Measurements from ENCODE around the gene SRPRB.

SRPRB gene

DNA sequence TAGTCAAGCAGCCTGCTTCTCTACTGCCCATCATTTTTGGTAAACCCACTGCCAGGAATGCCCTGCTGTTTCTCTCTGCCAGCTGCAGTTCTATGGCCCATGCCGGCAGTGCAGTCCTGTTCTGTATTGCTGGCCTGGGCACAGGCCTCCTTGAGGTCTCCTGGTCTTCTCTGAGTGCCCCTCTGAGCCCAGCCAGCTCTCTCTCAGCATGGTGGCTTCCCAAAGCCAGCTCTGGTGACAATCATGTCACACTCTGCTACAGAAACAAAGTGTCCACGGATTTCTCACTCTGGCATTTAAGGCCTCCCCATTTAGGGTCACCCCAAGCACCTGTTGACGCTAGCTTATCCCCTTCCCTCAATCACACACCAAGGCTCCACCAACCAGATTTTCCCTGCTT lies 24.5 kb downstream of the SRPRB start:
- H3K27me3 ChIP-seq (ENCODE audit: low read depth, low read length) = no peaks in the 10 kb centered on the region
- no peak overlapping the region for H3K27ac ChIP-seq (ENCODE audit: low read length)
- H3K9me3 ChIP-seq (ENCODE audit: control insufficient read depth in 1 of 2, low read length in 2 of 2) = no peaks in the 10 kb centered on the region
- H3K36me3 ChIP-seq (ENCODE audit: control insufficient read depth in 1 of 2, insufficient read depth in 2 of 2, low read length in 2 of 2) = peaks cover 0 to 5% of the 10 kb centered on the region in 2 donors
- H3K4me1 ChIP-seq (ENCODE audit: control insufficient read depth in 1 of 2, insufficient read depth in 2 of 2, low read length in 2 of 2) = no peaks in the 10 kb centered on the region
- H3K4me3 ChIP-seq (ENCODE audit: low read depth in 1 of 2, low read length in 2 of 2) = no peak overlapping the region

DNA sequence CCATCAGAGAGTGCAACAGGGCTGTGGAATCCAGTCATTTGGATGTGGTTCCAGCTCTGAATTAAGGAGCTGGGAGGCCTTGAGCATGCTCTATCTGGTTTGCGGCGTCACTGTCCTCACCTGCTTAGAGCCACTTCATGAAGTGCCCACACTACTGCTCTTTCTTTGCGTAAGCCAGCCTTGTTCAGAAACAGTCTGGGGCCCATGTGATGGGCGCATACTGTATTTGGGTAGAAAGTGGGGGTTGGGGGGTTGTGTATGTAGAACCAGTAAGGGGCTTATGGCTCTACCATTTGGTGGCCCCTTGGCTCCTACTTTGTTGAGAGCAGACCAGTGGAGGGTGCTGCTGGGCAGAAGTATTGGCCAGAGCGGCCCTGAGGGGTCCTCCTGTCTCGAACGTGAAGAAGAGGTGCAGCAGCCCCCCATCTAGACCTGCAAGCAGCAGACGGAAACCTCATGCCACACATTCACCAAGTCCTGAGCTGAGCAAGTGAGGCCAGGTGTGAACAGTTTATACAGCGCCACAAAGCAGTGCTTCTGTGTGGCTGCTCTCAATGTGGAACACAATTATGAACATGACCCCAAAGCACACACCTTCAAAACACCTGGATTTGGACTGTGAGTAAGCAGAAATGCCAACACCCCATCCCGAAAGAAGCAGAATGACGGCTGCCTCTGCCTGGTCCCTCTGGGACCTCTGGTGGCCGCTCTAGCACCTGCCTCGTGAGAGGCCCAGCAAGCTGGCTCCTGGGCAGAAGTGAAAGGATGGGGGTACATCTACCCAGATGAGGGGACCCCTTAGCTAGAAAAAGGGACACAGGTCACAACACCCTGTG lies 26.6 kb downstream of the SRPRB start:
- no peaks in the 10 kb centered on the region for H3K4me1 ChIP-seq (ENCODE audit: control insufficient read depth in 1 of 2, insufficient read depth in 2 of 2, low read length in 2 of 2)
- H3K4me3 ChIP-seq (ENCODE audit: low read depth in 1 of 2, low read length in 2 of 2) = no peak overlapping the region
- no peaks in the 10 kb centered on the region for H3K27me3 ChIP-seq (ENCODE audit: low read depth, low read length)
- no peaks in the 10 kb centered on the region for H3K9me3 ChIP-seq (ENCODE audit: control insufficient read depth in 1 of 2, low read length in 2 of 2)
- no peak overlapping the region for H3K27ac ChIP-seq (ENCODE audit: low read length)
- peaks cover 0 to 22% of the 10 kb centered on the region in 2 donors for H3K36me3 ChIP-seq (ENCODE audit: control insufficient read depth in 1 of 2, insufficient read depth in 2 of 2, low read length in 2 of 2)

DNA sequence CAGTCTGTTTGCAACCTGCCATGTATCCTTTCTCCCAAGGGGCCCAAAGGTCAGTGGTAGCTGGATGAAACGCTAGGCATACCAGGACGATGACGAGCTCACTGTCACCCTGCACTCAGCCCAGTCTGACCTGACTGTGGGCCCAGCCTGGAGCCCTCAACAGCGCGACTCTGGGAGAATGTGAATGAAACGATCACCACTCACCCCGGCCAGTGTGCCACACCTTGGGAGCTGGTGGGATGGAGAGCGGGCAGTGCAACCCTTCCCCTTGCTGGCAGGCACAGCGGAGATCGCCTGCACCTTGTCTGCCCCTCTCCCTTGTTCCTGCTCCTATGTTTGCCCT lies 27.2 kb downstream of the SRPRB start:
- Histone ChIP-seq H3K27ac (ENCODE audit: low read length) (no peak overlapping the region), H3K4me1 (ENCODE audit: control insufficient read depth in 1 of 2, insufficient read depth in 2 of 2, low read length in 2 of 2) (no peaks in the 10 kb centered on the region), H3K36me3 (ENCODE audit: control insufficient read depth in 1 of 2, insufficient read depth in 2 of 2, low read length in 2 of 2) (peaks cover 0 to 27% of the 10 kb centered on the region in 2 donors), H3K27me3 (ENCODE audit: low read depth, low read length) (no peaks in the 10 kb centered on the region), H3K9me3 (ENCODE audit: control insufficient read depth in 1 of 2, low read length in 2 of 2) (no peaks in the 10 kb centered on the region), H3K4me3 (ENCODE audit: low read depth in 1 of 2, low read length in 2 of 2) (no peak overlapping the region)

DNA sequence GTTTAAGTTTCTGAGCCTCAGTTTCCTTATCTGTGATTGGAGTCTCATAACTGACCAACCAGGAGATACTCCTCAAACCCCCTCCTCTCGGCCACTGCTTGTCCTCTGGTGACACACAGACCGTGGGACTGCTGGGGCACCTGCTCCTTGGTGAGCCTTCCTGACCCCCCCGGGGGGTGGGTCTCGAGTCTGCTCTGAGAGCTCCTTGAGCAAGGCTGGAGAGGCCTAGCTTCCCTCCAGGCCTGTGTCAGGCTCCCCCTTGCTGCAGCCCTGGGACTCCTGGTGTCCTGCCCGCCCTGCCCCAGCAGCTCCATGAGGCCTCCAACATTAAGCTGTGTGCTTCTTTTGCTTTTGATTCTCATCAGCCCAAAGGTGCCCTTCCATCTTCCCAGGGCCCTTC lies 27.7 kb downstream of the SRPRB start:
- H3K36me3 ChIP-seq (ENCODE audit: control insufficient read depth in 1 of 2, insufficient read depth in 2 of 2, low read length in 2 of 2) = peaks cover 0 to 32% of the 10 kb centered on the region in 2 donors
- no peak overlapping the region for H3K4me3 ChIP-seq (ENCODE audit: low read depth in 1 of 2, low read length in 2 of 2)
- H3K4me1 ChIP-seq (ENCODE audit: control insufficient read depth in 1 of 2, insufficient read depth in 2 of 2, low read length in 2 of 2) = no peaks in the 10 kb centered on the region
- H3K27me3 ChIP-seq (ENCODE audit: low read depth, low read length) = no peaks in the 10 kb centered on the region
- no peaks in the 10 kb centered on the region for H3K9me3 ChIP-seq (ENCODE audit: control insufficient read depth in 1 of 2, low read length in 2 of 2)
- no peak overlapping the region for H3K27ac ChIP-seq (ENCODE audit: low read length)

DNA sequence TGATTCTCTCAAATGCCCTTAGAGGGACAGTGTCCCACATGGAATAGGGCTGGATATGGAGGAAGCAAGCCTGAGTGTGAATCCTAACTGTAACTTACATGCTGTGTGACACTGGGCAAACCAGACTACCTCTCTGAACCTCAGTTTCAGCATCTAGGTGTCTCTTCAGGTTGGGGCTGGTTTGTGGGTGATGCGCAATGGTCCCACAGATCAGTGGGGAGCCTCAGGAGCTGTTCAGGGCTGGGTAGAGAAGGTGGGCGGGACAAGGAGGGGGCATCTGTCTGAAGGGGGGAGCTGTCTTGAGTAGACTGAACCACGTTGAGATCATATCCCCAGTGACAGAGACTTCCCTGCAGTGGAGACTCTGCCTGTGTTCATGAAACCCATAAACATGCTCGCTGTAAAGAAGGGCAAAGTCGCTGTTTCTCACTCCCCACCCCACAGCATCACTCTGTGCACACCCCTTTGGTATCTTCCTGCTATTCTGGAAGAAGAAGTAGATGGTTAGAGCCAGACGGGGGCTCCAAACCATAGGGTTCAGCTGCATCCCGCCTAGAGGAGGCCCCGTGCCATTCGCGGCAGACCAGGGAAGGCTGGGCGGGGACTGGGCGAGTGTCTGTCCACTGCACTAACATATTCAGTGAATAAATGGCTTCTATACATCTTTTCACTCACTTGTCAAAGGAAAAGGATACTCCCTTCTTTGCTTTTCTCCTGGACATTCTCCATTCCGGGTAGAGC lies 28.4 kb downstream of the SRPRB start:
- peaks cover 0 to 39% of the 10 kb centered on the region in 2 donors for H3K36me3 ChIP-seq (ENCODE audit: control insufficient read depth in 1 of 2, insufficient read depth in 2 of 2, low read length in 2 of 2)

DNA sequence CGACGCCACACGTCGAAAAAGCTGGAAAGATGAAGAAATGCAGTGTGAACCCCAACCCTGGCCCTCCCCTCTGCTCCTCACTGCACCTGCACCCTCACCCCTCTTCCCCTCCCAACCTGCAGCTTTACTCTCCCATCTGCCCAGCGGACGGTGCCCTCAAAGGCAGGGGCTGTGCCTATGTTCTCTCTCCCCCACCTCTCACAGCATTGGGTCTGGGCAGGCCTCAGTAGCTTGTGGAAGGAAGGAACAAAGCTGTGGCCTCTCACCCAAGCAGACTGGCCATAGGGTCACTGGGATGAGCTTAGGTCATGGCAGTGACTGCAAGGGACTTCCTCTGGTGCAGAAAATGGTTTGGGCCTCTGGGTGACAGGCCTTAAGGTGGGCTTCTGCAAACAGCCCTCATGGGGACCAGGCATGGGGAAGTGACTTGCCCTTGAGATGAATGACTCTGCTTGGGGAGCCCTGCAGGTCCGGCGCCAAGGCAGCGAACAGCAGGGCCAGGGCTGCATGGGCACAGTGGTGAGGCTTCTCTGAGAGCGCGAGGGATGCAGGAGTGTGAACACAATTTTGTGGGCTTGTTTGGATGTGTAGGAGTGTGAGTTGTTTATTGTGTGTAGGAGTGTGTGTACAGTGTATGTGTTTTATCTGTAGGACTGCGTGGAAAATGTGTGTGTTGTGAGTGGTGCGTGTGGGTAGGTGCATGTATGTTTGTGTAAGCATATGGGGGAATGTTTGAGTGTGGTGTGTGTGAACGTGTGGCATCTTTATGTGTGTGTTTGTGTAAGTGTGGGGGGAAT lies 29.2 kb downstream of the SRPRB start:
- Histone ChIP-seq H3K9me3 (ENCODE audit: control insufficient read depth in 1 of 2, low read length in 2 of 2) (no peaks in the 10 kb centered on the region), H3K36me3 (ENCODE audit: control insufficient read depth in 1 of 2, insufficient read depth in 2 of 2, low read length in 2 of 2) (peaks cover 0 to 46% of the 10 kb centered on the region in 2 donors), H3K4me1 (ENCODE audit: control insufficient read depth in 1 of 2, insufficient read depth in 2 of 2, low read length in 2 of 2) (no peaks in the 10 kb centered on the region), H3K4me3 (ENCODE audit: low read depth in 1 of 2, low read length in 2 of 2) (no peak overlapping the region), H3K27ac (ENCODE audit: low read length) (no peak overlapping the region), H3K27me3 (ENCODE audit: low read depth, low read length) (no peaks in the 10 kb centered on the region)

More for the DNA sequence above, 28.4 kb downstream of the SRPRB start:
- H3K4me1 ChIP-seq (ENCODE audit: control insufficient read depth in 1 of 2, insufficient read depth in 2 of 2, low read length in 2 of 2) = no peaks in the 10 kb centered on the region
- no peak overlapping the region for H3K4me3 ChIP-seq (ENCODE audit: low read depth in 1 of 2, low read length in 2 of 2)
- no peak overlapping the region for H3K27ac ChIP-seq (ENCODE audit: low read length)
- no peaks in the 10 kb centered on the region for H3K9me3 ChIP-seq (ENCODE audit: control insufficient read depth in 1 of 2, low read length in 2 of 2)
- no peaks in the 10 kb centered on the region for H3K27me3 ChIP-seq (ENCODE audit: low read depth, low read length)

DNA sequence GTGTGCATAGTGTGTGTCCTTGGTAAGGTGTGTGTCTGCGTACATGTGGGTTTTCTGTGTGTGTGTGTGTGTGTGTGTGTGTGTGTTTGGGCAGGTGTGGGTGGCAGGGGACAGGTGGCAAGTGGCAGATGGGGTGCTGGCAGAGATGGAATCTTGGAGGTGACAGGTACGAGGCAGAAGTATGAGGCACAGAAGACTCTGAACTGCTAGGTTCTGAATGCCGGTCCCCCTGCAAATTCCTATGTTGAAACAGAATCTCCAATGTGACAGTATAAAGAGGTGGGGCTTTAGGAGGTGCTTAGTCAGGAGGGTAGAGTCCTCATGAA lies 29.8 kb downstream of the SRPRB start:
- H3K9me3 ChIP-seq (ENCODE audit: control insufficient read depth in 1 of 2, low read length in 2 of 2) = no peaks in the 10 kb centered on the region
- H3K27me3 ChIP-seq (ENCODE audit: low read depth, low read length) = no peaks in the 10 kb centered on the region
- H3K4me3 ChIP-seq (ENCODE audit: low read depth in 1 of 2, low read length in 2 of 2) = no peak overlapping the region
- H3K4me1 ChIP-seq (ENCODE audit: control insufficient read depth in 1 of 2, insufficient read depth in 2 of 2, low read length in 2 of 2) = no peaks in the 10 kb centered on the region
- H3K27ac ChIP-seq (ENCODE audit: low read length) = no peak overlapping the region
- peaks cover 0 to 46% of the 10 kb centered on the region in 2 donors for H3K36me3 ChIP-seq (ENCODE audit: control insufficient read depth in 1 of 2, insufficient read depth in 2 of 2, low read length in 2 of 2)

DNA sequence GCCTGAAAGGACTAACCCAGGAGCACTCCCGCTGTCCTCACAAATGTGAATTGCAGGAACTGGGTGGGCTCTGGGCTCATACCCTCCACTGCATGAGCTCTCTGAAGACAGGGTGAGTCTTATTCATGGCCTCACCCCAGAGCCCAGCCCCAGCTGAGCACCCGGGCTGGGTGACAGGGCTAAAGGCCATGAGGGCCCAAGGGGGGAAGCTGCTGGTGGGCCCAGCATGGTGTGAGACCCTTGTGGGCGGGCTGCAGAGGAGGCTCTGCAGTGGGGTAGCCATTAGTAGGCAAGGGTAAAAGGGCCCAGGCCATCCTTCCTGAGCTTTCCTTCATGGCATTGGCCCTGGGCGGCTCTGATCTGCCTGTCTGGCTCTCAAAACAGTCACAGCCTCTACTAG lies 30.3 kb downstream of the SRPRB start:
- Histone ChIP-seq H3K27ac (ENCODE audit: low read length) (no peak overlapping the region), H3K4me3 (ENCODE audit: low read depth in 1 of 2, low read length in 2 of 2) (no peak overlapping the region), H3K9me3 (ENCODE audit: control insufficient read depth in 1 of 2, low read length in 2 of 2) (no peaks in the 10 kb centered on the region), H3K27me3 (ENCODE audit: low read depth, low read length) (no peaks in the 10 kb centered on the region), H3K36me3 (ENCODE audit: control insufficient read depth in 1 of 2, insufficient read depth in 2 of 2, low read length in 2 of 2) (peaks cover 0 to 46% of the 10 kb centered on the region in 2 donors), H3K4me1 (ENCODE audit: control insufficient read depth in 1 of 2, insufficient read depth in 2 of 2, low read length in 2 of 2) (no peaks in the 10 kb centered on the region)

DNA sequence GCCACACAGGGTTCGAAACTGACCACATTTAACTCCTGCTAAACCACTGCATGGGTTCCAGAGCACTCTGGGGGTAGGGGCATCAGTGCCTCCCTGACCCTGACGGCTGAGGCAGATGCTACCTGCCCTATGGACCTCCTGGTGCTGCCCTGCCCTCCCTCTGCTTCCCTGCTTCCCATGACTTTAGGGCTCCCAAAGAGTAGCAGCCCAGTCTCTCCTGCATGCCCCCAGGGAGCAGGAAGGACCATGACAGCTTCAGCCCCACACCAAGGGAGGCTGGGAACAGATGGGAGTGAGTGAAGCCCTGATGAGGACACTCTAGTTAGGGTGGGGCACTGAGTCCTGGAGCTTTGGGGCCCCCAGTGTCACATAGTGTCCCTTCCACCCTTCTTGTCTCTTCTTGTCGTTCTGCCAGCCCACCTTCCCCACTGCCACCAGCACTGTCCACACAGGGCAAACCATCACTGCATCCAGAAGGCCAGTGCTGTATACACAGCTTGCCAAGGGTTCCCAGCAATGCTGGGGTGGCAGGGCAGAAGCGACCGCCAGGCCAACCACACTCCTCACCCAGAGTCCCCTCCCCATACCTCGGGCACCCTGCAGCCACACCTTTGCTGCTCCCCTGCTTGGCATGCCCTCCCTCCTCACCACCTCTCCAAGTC lies 31.0 kb downstream of the SRPRB start:
- peaks cover 0 to 46% of the 10 kb centered on the region in 2 donors for H3K36me3 ChIP-seq (ENCODE audit: control insufficient read depth in 1 of 2, insufficient read depth in 2 of 2, low read length in 2 of 2)
- no peak overlapping the region for H3K27ac ChIP-seq (ENCODE audit: low read length)
- H3K27me3 ChIP-seq (ENCODE audit: low read depth, low read length) = no peaks in the 10 kb centered on the region
- H3K4me1 ChIP-seq (ENCODE audit: control insufficient read depth in 1 of 2, insufficient read depth in 2 of 2, low read length in 2 of 2) = no peaks in the 10 kb centered on the region
- H3K9me3 ChIP-seq (ENCODE audit: control insufficient read depth in 1 of 2, low read length in 2 of 2) = no peaks in the 10 kb centered on the region
- H3K4me3 ChIP-seq (ENCODE audit: low read depth in 1 of 2, low read length in 2 of 2) = no peak overlapping the region

DNA sequence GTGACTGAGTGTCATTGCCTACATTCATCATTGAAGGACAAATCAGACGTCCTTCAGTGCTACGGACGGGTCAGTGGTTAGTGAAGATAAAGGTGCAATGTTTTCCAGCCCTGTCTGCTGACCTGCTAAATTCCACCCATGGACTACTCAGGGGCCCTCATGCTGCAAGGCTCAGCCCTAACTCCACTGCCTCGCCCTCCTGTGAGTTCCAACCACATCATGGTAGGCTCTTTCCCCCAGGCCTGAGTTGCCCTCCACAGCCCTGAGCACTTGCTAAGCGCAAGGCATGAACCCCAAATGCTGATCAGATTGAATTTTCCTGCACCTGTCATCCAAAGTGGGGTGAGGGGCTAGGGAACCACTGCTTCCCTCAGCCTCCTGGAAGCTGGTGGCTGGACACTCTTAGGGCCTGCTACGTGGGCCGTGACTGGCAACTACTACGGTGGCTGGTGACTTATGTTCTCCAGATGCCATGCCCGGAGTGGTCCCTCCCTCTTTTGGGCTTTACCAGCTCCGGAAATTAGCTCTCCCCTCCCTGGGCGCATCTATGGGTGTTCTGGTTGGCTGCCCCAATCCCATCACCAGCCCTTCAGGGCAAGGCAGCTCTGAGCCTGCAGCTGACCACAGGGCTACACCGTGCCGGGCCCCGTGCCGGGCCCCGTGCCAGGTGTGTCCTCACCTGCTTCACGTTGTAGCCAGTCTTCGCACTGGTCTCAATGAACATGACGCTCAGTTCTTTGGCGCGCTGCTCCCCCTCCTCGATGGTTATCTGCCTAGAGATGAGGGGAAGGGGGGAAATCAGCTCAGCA lies 32.1 kb downstream of the SRPRB start:
- H3K27ac ChIP-seq (ENCODE audit: low read length) = no peak overlapping the region
- H3K9me3 ChIP-seq (ENCODE audit: control insufficient read depth in 1 of 2, low read length in 2 of 2) = no peaks in the 10 kb centered on the region
- peaks cover 0 to 46% of the 10 kb centered on the region in 2 donors for H3K36me3 ChIP-seq (ENCODE audit: control insufficient read depth in 1 of 2, insufficient read depth in 2 of 2, low read length in 2 of 2)
- H3K4me1 ChIP-seq (ENCODE audit: control insufficient read depth in 1 of 2, insufficient read depth in 2 of 2, low read length in 2 of 2) = no peaks in the 10 kb centered on the region
- H3K27me3 ChIP-seq (ENCODE audit: low read depth, low read length) = no peaks in the 10 kb centered on the region
- no peak overlapping the region for H3K4me3 ChIP-seq (ENCODE audit: low read depth in 1 of 2, low read length in 2 of 2)

Data from muscle layer of duodenum (tissue), 2 donors.